A673 (cell line): ENCODE data around the gene ABHD6. TPM values are rescaled to one million over a fixed set of nuclear protein-coding genes. Genes with fewer than 3 reads are reported as not detected.

Experiments used
- BruUV-seq: library from RNA; stranded (reverse); fragments of 400-500 nt; replicated peaks from 2 replicates; lab custom pipeline; 2021; lab: Mats Ljungman, UMichigan
- CTCF ChIA-PET: fragments of 300-600 bp; sonication (Branson Sonifier 250); formaldehyde crosslinking; loops from one replicate; lab custom pipeline; 2022; ENCODE audit warnings: antibody characterized with exemption; lab: Charles Lee
- POLR2A ChIA-PET: fragments of 300-600 bp; sonication (Branson Sonifier 250); formaldehyde crosslinking; loops from one replicate; lab custom pipeline; 2022; ENCODE audit warnings: antibody characterized with exemption; ENCODE audit not compliant: low non-redundant PET; lab: Charles Lee
- DNase-seq: peaks from one replicate; pipeline ENCODE4 v3.0.0-alpha.2; 2015; ENCODE audit warnings: low spot score
- H3K27ac ChIP-seq: fragments of 200-600 bp; sonication (generic); 2 replicates; pipeline ENCODE4 v1.5.1; 2016; ENCODE audit warnings: mixed run types, low read depth, mild to moderate bottlenecking, mixed read lengths, antibody characterized with exemption, low read length; ENCODE audit not compliant: poor library complexity, severe bottlenecking
- H3K27me3 ChIP-seq: fragments of 200-600 bp; sonication (generic); replicated peaks from 2 replicates; pipeline ENCODE4 v1.6.1; 2017; ENCODE audit warnings: mixed run types, low read depth, mild to moderate bottlenecking, mixed read lengths, antibody characterized with exemption, low read length; ENCODE audit not compliant: insufficient read depth, poor library complexity
- H3K36me3 ChIP-seq: fragments of 200-600 bp; sonication (generic); 2 replicates; pipeline ENCODE4 v1.6.1; 2016; ENCODE audit warnings: mixed run types, mild to moderate bottlenecking, mixed read lengths, antibody characterized with exemption, low read length; ENCODE audit not compliant: insufficient read depth, poor library complexity, severe bottlenecking
- H3K4me1 ChIP-seq: fragments of 200-600 bp; sonication (generic); 2 replicates; pipeline ENCODE4 v1.6.1; 2017; ENCODE audit warnings: mixed run types, mild to moderate bottlenecking, mixed read lengths, antibody characterized with exemption, low read length; ENCODE audit not compliant: insufficient read depth, poor library complexity, severe bottlenecking
- H3K4me3 ChIP-seq: fragments of 200-600 bp; sonication (generic); 2 replicates; pipeline ENCODE4 v1.5.1; 2016; ENCODE audit warnings: low read depth, mixed run types, mild to moderate bottlenecking, mixed read lengths, low read length; ENCODE audit not compliant: poor library complexity, severe bottlenecking
- H3K9me3 ChIP-seq: fragments of 200-600 bp; sonication (generic); 2 replicates; pipeline ENCODE4 v1.6.1; 2016; ENCODE audit warnings: mixed run types, low read depth, mild to moderate bottlenecking, mixed read lengths, antibody characterized with exemption, low read length; ENCODE audit not compliant: poor library complexity, severe bottlenecking
- EZH2 ChIP-seq: fragments of 200-600 bp; sonication (generic); IDR thresholded peaks from 2 replicates; pipeline ENCODE4 v1.6.1; 2017; ENCODE audit warnings: borderline replicate concordance, low read depth, mild to moderate bottlenecking, mixed read lengths, antibody characterized with exemption, low read length; ENCODE audit not compliant: poor library complexity, severe bottlenecking
- intact Hi-C: fragments of 100-400 bp; cut with micrococcal nuclease; formaldehyde crosslinking; loops from one replicate; pipeline ENCODE4 v1.10.0; 2022; ENCODE audit not compliant: unreplicated experiment
- total RNA-seq: library from RNA; stranded (reverse); gene quantifications from 2 replicates; pipeline ENCODE4 v1.2.3, GENCODE V29; 2021
- TF ChIP-seq, protein P1 (sequence below): fragments of 300-800, 200-600 bp; sonication (generic); conservative IDR thresholded peaks from 2 replicates; pipeline ENCODE4 v1.5.1; 2017; ENCODE audit warnings: low read depth, mild to moderate bottlenecking, antibody characterized with exemption, low read length, moderate library complexity, mixed read lengths

Gene ABHD6
- total RNA-seq, 1 experiment from 2014 or later: 155 TPM

DNA sequence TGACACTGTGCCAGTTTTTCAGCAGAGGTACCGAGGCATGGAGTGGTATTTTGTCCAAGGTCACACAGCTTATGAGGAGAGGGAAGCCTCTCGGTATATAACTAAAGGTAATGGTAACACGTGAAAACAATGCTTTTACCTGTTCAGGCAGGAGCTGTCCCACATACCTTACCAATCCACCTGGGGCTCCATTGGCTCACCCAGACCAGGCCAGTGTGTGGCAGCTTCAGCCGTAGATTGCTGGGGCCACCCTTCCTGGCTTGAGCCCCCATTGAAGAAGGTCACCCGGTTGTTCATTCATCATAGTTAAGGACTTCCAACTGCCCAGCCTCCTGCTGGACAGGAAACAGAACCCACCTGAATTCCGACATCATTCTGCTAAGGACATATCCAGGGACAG lies 59.3 kb downstream of the ABHD6 start:
- no peaks in the 10 kb centered on the region for H3K27me3 ChIP-seq
- ChIA-PET CTCF (interaction anchor here (1.2 kb wide), 1 partner anchor 9 kb away, joined by 3 read pairs; the partner anchor contains the start of genes HTD2 and RPP14), POLR2A (no interaction called here)
- intact Hi-C loops: no loop called here
- peak overlapping the region; percentile 54 for H3K27ac ChIP-seq
- no peak overlapping the region for H3K4me3 ChIP-seq
- no peak for DNase-seq
- no TSS peak for BruUV-seq
- no peaks in the 10 kb centered on the region for H3K9me3 ChIP-seq
- TF ChIP-seq EZH2: no peak
- TF ChIP-seq, protein P1, sequence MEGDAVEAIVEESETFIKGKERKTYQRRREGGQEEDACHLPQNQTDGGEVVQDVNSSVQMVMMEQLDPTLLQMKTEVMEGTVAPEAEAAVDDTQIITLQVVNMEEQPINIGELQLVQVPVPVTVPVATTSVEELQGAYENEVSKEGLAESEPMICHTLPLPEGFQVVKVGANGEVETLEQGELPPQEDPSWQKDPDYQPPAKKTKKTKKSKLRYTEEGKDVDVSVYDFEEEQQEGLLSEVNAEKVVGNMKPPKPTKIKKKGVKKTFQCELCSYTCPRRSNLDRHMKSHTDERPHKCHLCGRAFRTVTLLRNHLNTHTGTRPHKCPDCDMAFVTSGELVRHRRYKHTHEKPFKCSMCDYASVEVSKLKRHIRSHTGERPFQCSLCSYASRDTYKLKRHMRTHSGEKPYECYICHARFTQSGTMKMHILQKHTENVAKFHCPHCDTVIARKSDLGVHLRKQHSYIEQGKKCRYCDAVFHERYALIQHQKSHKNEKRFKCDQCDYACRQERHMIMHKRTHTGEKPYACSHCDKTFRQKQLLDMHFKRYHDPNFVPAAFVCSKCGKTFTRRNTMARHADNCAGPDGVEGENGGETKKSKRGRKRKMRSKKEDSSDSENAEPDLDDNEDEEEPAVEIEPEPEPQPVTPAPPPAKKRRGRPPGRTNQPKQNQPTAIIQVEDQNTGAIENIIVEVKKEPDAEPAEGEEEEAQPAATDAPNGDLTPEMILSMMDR: no peak
- H3K4me1 ChIP-seq: peaks cover 28% of the 10 kb centered on the region
- peaks cover 38% of the 10 kb centered on the region for H3K36me3 ChIP-seq

DNA sequence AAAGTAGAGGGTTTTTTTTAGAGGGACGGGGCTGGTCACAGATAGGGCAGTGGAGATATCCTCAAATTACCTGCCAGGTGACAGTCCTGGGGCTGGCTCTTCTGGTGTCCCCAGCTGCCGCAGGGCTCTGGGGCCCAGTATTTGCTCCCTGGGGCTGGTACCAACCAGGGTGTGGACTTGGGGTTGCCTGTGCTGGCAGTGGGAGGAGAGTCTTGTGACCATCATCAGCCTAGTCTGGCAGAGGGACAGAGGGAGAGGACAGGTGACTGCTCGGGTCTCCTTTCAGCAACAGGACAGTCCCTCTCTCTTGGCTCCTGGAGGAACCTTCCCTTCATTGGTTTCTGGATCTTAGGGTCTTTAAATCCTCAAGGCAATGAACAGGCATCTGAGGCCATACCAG lies 60.6 kb downstream of the ABHD6 start:
- peaks cover 27% of the 10 kb centered on the region for H3K36me3 ChIP-seq
- ChIA-PET CTCF (no interaction called here), POLR2A (no interaction called here)
- no peak for DNase-seq
- no peaks in the 10 kb centered on the region for H3K9me3 ChIP-seq
- no peak overlapping the region for H3K27ac ChIP-seq
- BruUV-seq: no TSS peak
- TF ChIP-seq, protein P1: no peak
- TF ChIP-seq EZH2: no peak
- H3K4me1 ChIP-seq: peaks cover 28% of the 10 kb centered on the region
- H3K27me3 ChIP-seq: no peaks in the 10 kb centered on the region
- H3K4me3 ChIP-seq: no peak overlapping the region
- intact Hi-C loops: no loop called here

DNA sequence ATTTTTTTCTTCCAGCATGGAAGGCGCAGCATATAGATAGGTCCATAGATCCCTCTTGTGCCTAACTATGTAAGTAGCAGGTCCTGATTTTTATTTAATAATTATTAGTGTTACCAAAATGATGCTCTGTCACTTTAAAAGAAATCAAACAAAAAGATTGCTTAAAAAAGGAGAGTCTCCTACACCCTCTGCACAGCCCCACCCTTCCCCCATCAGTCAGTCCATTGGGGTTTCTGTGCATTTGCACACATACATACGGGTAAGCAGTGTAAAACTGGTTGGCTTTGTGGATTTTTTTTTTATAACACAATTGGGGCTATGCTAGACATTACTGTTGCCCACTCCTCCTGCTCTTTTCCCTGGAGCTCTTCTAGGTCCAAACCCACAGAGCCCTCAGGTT lies 61.5 kb downstream of the ABHD6 start:
- POLR2A ChIA-PET: no interaction called here

More for the DNA sequence above, 61.5 kb downstream of the ABHD6 start:
- no peak overlapping the region for H3K4me3 ChIP-seq
- H3K36me3 ChIP-seq: peaks cover 18% of the 10 kb centered on the region
- intact Hi-C loops: no loop called here
- TF ChIP-seq, protein P1: no peak
- TF ChIP-seq EZH2: no peak
- H3K9me3 ChIP-seq: no peaks in the 10 kb centered on the region
- no peak for DNase-seq
- H3K27ac ChIP-seq: peak overlapping the region; percentile 37
- peaks cover 28% of the 10 kb centered on the region for H3K4me1 ChIP-seq
- no peaks in the 10 kb centered on the region for H3K27me3 ChIP-seq
- CTCF ChIA-PET: interaction anchor here (0.6 kb wide), 1 partner anchor 111 kb away, joined by 3 read pairs; no protein-coding TSS in a partner anchor
- BruUV-seq: no TSS peak
